ENCODE results near the gene ERI3.

The ERI3 gene

GRCh38 chr1:44315521-44315920 lies 39.5 kb downstream of the ERI3 start:
- DNase-seq, result no peak

- no peak for DNase-seq
Observed at GRCh38 chr1:44314452-44314851, 40.6 kb downstream of the ERI3 start.

- no peak for DNase-seq
Observed at GRCh38 chr1:44313265-44313918, 41.7 kb downstream of the ERI3 start.

- DNase-seq, result no peak
Observed at GRCh38 chr1:44312399-44313196, 42.5 kb downstream of the ERI3 start.

- no peak for DNase-seq
Observed at GRCh38 chr1:44310006-44310405, 45.1 kb downstream of the ERI3 start.

GRCh38 chr1:44305962-44306422 lies 49.1 kb downstream of the ERI3 start:
- DNase-seq, result no peak

- no peak for DNase-seq
Observed at GRCh38 chr1:44303532-44303931, 51.5 kb downstream of the ERI3 start.

- DNase-seq, result no peak
Observed at GRCh38 chr1:44302541-44302940, 52.5 kb downstream of the ERI3 start.

- no peak for DNase-seq
Observed at GRCh38 chr1:44301442-44301841, 53.6 kb downstream of the ERI3 start.

GRCh38 chr1:44300852-44301251 lies 54.2 kb downstream of the ERI3 start:
- DNase-seq, result no peak

- no peak for DNase-seq
Observed at GRCh38 chr1:44297695-44298400, 57.2 kb downstream of the ERI3 start.

- no peak for DNase-seq
Observed at GRCh38 chr1:44296806-44297205, 58.3 kb downstream of the ERI3 start.

- DNase-seq, result no peak
Observed at GRCh38 chr1:44296086-44296485, 59.0 kb downstream of the ERI3 start.

- DNase-seq, result no peak
Observed at GRCh38 chr1:44294588-44295007, 60.5 kb downstream of the ERI3 start.

- DNase-seq, result no peak
Observed at GRCh38 chr1:44293761-44294315, 61.2 kb downstream of the ERI3 start.

GRCh38 chr1:44292651-44293050 lies 62.4 kb downstream of the ERI3 start:
- no peak for DNase-seq

GRCh38 chr1:44290250-44291094 lies 64.6 kb downstream of the ERI3 start:
- DNase-seq, result no peak

GRCh38 chr1:44289530-44289929 lies 65.5 kb downstream of the ERI3 start:
- no peak for DNase-seq

GRCh38 chr1:44288883-44289282 lies 66.2 kb downstream of the ERI3 start:
- no peak for DNase-seq

- no peak for DNase-seq
Observed at GRCh38 chr1:44284184-44284583, 70.9 kb downstream of the ERI3 start.

GRCh38 chr1:44283524-44284173 lies 71.4 kb downstream of the ERI3 start:
- DNase-seq, result peak; percentile 88
